HG03025 (cell line): ENCODE data around the gene IGSF22.

Experiments
- ATAC-seq: cut with Tn5 transposase; IDR thresholded peaks from one replicate; pipeline ENCODE4 v1.9.1; 2021; ENCODE audit warnings: mild to moderate bottlenecking, moderate library complexity; ENCODE audit not compliant: unreplicated experiment, low FRiP score

Gene IGSF22

DNA sequence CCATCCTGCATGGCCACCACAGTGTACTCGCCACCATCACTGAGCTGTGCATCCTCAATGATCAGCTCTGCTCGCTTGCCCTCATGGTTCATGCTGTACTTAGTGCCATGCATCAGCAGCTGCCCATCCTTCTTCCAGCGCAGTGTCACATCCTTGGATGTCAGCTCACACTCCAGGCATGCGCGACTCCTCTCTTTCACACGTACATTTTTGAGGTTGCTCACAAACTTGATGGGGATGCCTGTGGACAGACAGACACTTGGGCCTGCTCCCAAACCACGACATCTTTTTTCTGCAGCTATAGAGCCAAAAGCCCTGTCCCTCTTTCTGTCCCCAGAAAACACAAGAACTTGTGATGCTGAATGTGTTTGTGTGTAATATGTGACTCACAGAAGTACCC lies 10.5 kb downstream of the IGSF22 start:
- ATAC-seq = no peak

DNA sequence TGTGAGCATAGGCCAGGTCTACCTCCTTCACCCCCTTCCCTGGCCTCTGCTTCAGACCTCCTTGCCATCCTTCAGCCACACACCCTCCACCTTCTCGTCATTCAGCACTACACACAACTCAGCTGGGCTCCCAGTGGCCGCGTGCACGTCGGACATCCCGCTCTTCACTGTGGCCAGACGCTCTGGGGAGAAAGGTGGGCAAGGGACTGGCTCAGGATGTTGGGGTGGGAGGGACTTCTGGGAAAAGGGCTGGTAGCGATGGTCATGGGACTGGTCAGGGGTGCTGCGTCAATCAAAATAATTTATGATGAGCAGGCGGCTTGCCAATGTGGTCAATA lies 11.6 kb downstream of the IGSF22 start:
- ATAC-seq = no peak

DNA sequence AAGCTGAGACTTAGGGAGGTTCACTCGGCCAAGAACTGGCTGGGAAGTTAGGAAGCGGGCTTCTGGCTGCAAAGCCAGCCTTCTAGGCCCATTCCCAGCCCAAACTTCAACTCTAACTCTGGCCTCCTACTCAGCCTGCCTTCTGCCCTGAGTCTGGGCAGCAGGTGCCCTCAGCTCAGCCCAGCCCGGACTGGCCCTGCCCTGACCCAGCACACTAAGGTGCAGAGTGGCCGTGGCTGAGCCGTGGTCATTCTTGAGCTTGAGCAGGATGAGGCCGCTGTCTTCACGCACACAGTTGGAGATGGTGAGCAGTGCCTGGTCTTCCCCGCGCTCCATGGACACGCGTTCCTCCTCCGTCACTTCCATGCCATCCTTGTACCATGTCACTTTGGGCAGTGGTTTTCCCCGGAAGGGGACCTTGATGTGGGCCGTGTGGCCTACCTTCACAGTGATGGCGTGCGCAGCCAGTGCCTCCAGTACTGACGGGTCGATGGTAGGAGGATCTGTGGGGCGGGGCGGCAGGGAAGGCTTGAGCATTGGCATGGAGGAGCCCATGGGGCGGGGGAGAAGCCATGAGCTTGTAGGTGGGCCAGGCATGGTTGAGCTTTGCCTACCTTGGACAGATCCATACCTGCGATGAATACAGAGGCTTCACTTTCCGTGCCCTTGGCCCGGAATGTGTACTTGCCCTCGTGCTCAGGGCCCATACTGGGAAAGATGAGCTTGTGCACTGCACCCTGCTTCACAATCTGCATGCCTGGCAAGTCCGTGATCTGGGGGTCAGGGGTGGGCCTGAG lies 12.1 kb downstream of the IGSF22 start:
- no peak for ATAC-seq

DNA sequence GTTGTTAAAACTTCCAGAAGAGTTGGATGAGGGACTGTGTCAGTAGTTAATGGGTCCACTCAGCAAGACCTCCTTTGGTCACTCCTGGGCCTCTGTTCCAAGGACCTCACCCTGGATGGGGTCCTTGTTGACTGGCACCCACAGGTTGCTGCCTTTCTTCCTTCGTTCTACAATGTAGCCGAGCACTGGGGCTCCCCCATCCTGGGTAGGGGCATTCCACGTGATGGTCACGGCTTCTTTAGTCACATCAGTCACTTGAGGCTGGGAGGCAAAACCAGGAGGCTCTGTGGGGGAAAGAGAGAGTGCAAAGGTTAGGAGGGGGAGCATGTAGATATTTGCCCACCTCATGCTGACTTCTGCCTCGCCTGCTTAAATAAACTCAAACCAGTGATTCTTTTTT lies 15.4 kb downstream of the IGSF22 start:
- ATAC-seq = no peak

DNA sequence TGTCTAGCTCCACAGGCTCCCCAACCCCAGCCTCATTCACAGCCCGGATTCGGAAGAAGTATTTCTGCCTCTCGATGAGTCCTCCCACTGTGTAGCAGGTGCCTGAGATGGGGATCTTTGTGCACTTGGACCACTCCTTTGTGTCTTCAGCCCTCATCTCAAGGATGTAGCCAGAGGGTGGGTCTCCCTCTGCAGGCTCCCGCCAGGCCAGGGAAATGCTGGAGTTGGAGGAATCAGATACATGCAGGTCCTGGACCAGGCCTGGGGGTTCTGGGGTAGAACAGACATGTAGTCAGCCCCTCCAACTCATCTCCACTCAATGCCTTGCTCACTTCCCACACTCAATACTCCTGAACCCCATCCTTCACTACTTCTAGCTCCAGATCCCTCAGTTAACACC lies 16.6 kb downstream of the IGSF22 start:
- ATAC-seq = no peak

DNA sequence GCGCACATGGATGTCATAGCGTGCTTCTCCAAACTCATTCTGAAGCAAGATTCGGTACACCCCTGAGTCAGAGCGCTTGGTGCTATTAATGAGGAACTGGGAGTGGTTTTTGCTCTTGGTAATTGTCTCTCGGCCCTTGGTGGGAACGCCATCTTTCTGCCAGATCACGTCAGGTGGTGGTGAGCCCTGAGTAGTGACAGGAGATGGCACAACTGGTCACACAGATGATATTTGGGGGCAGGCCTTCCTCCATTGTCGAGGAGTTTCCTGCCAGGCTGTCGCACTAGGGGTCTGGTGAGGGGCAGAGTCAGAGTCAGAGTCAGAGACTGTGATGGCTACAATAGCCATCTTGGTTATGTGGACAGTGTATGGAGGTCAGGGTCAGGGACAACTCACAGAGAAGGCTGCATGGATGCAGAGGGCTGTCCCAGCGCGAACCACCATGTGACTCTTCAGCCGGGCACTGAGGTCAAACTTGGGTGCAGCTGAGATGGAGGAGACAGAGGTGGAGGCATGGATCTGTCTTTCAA lies 18.1 kb downstream of the IGSF22 start:
- no peak for ATAC-seq

DNA sequence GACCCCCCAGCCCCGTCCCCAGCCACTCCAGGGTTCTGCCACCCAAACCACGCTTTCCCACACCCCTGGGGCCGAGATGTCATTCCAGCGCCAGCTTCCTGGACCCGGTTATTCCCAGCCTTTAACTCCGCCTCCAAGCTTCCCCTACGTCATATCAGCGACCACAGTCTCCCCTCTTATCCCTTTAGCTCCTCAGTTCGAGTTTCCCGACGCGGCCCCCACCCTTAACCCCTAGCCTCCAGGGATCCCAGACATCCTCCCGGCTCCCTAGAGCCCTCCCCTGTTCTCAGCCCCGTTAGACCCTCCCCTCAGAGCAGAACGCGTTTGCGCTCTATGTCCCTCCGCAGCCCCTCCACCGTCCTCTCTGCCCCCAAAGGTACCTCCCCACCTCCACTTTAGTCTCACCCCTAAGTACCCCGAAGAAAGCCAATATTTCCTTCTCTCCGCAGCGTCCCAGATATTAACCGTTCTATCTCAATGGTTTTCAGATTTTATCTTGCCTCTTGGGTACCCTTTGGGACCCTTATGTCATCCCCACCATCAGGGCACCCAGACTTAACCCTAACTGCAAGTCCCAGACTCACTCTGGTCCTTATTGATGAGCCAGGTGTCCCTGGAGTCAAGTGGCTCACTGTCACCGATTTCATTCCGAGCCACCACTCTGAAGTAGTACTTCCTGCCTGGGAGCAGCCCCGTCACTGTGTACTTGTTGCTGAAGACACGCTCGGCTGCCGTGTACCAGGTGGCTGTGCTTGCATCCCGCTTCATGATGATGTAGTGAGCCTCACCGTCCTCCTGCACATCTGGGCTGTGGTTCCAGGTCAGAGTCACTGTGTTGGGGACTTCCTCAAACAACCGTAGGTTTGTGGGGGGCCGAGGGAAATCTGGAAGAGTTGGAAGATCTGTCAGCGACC lies 19.4 kb downstream of the IGSF22 start:
- ATAC-seq = no peak

DNA sequence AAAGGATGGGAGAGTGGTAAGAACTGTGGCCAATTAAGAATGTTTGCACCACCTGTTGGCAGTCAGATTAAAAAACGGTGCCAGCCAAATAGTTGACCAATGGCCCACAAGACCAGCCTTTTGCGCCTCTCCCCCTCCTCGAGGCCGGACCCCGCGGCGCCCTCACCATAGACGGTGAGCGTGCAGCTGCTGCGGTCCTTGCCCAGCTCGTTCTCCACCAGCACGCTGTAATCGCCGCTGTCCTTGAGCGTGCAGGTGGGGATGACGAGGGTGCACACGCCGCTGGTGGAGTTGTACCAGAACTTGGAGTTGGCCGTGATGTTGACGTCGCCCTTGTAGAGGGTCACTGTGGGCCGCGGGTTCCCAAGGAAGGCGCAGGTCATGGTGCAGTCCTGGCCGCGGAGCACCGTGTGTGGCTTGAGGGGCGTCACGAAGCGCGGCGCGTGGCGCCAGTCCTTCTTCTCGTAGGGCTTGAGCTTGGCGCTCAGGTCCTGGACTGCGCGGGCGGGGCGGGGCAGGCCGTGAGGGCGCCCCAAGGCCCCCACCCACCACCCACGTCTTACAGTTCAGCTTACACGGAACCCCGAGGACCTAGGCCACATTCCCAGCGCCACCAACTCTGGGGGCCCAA lies 20.2 kb downstream of the IGSF22 start:
- ATAC-seq = no peak

DNA sequence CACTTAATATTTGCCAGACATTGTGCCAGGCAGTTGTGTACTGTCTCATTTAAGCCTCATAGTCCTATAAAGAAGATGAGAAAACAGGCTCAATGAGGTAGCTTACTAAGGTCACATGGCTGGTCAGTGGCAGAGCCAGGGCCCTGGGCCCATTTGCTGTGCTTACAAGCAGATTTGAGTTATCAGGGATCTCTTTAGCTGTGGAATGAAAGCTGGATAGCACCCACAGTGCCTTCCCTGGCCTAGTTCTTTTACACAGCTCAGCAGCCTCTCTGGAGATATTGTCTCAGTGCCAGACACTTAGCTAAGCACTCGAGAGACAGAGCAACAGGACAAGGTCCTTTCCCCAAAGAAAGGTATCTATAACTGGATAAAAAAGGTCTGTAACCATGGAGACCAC lies 21.3 kb downstream of the IGSF22 start:
- no peak for ATAC-seq

DNA sequence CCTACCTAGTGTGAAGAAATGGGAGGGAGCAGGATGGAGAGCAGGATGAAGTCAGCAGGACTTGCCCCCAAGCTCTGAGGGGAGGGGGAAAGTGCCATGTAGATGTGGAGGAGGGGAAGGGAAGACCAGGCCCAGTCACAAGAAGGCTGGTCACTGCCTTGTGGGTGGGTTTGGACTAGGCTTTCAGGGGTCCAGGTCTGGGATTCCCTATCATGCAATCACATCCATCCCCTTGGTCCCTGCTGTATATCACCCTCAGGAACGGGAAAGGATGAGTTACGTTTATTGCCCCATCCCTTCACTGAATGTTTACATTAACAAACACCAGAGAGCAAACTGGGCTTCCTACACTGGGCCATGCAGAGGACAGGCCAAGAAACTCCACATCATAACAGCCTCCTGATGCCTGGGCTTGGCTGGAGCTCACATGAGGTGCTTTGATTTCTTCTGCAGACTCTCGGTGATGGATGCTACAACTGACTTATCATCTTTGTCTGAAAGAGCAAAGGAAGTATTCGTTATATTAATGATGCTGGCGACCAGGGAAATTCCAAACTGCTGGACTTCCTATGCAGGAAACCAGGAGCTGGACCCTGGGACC lies 21.8 kb downstream of the IGSF22 start:
- ATAC-seq = no peak

DNA sequence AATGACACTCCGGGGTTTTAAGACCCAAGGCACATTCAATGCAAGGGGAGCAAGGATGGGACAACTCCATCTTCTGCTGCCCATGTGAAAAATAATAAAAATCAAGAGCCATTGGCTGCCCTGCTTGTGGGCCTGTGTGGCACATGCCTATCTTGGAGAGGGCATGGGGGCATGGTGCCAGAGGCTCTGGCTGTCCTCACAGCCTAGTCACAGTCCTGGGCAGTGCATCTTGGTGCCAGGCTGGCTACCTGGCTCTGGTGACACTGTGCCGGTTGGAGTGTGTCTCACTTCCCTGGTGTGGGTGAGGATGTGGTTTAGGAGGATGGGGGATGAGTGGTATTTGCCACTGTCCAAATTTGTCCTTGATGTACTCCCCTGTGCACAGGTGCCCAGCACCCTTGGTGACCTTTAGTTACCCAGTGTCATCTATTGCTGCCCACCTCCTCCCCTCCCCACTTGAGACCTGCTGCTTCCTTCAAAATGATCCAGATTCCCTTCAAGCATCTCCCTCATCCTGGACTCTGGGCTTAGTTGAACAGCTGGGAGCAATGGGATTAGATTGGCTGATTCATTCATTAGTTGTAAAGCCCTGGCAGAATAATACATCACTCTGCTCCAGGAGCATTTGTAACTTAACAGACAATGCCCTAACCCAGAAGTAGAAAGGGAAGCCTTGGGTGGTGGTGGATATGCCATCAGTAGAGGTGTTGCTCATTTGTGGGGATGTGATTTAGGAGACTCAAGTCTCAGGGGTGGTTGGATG lies 22.8 kb downstream of the IGSF22 start:
- no peak for ATAC-seq

DNA sequence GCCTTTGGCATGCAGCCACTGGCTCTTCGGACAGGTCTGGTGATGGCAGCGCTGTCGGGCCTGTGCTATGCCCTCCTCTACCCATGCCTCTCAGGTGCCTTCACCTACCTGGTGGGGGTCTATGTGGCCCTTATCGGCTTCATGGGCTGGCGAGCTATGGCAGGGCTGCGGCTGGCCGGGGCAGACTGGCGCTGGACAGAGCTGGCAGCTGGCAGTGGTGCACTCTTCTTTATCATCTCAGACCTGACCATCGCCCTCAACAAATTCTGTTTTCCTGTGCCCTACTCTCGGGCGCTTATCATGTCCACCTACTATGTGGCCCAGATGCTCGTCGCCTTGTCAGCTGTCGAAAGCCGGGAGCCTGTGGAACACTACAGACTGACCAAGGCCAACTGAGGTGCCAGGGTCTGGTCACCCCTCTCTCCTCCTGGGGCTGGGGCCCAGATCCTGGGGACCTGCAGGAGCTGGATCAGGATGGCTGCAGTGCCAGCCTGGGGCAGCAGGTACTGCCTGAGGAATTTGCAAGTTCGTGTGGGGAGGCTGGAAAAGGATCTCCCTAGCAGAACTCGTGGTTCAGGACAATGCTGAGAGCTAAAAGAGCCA lies 24.3 kb downstream of the IGSF22 start:
- ATAC-seq = no peak

DNA sequence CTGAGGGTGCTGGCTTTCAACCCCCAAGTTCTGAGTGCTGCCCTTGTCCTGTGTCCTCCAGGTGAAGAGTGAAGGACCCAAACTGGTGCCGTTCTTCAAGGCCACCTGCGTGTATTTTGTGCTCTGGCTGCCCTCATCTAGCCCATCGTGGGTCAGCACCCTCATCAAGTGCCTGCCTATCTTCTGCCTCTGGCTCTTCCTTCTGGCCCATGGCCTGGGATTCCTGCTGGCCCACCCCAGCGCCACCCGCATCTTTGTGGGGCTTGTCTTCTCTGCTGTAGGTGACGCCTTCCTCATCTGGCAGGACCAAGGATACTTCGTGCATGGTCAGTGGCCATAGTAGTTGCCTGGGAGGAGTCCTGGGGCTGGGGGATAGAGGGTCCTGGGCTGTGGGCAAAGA lies 25.1 kb downstream of the IGSF22 start:
- no peak for ATAC-seq

DNA sequence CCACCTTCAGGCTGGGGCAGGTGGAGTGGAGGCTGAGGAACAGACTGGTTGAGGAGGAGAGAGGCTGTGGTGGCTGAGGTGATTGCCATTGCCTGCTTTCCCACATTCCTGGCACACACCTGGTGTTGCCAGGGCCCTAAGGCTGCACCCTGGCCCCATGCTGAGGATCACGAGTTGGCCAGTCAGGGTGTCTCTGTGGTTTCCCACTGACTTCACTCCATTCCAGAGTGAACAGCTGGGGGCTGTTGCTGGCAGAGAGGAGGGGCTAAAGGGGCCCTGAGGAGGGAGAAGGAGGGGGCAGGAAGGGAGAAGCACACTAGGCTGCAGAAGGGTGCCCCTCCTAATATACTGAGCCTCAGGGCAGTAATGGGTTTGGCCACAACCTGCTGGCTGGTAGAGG lies 25.6 kb downstream of the IGSF22 start:
- no peak for ATAC-seq

DNA sequence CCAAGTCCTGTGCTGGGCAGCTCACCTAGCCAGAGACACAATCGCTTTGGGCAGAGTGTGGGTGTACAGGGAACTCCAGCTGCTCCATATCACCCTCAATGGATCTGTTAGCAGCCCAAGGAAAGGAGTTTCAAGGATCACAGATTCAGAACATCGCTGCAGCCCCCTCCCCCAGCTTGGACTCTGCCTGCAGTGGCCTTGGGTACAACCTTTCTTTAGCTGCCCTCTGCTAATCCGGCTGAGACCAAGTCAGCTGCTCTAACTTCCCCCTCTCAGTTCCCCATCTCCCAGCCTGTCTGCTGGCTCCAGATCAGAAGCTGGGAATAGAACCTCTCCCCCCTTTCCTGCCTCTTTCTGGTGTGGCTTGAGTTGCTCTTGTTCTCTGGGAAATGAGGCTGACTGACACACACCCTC lies 26.1 kb downstream of the IGSF22 start:
- ATAC-seq = no peak

DNA sequence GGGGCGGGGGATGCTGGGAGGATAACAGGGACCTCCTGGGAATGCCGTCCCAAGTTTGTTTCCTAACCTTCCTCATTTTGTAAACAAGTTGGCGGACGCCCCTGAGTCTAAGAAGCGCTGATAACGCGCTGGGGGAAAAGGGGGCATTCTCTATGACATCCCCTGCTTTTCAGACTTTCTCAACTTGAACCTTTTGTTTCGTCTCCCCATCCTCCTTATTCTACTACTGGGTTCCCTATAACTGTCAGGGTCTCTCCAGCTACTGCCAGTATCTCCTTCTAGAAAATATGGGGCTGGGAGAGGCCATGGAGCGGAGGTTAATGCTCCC lies 26.8 kb downstream of the IGSF22 start:
- no peak for ATAC-seq

DNA sequence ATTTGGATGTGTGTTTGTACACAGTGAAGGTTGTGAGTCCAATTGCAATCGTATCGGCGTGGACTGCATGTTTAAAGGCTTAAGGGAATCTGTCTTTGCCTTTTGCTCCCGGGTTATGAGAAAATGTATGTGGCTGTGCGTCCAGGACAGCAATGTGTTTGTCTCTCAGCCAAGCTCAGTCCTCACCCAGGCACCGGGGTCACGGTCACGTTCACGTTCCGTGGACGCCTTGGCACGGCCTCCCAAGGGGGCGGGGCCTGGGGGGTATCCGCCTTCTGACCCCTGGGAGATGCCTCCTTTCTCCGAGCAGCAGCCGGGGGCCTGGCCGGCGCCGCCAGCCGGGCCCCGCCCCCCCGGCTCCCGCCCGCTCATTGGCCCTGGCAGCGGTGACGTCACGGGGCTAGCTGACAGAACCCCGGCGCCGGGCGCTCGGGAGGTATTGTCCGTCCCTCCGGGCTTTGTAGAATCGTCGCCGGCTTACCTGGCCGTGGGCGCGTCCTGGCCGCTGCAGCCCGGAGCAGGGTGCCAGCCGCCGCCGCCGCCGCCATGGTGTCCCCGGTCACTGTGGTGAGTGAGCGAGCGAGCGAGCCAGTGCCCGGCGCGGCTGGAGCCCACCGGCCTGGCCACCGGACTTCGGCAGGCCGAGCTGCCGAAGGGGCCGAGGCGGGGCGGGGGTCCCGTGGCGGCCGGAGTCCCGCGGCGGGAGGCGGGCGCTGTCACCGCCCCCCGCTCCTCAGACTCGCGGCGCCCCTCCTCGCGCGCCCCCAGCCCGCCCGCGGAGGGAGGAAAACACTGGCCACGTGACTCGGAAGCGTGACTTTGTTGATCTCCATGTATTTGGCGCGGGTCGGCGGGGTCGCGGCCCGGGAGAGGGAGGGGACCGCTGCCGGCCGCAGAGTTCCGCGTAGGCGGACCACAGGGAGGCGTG lies 27.4 kb downstream of the IGSF22 start, which contains the start of gene TMEM86A:
TSS of gene TMEM86A (plus strand) at position 439 of the 928 bp plus-strand sequence. CDS start at position 547, 108 bp downstream.
- peak; percentile 89 for ATAC-seq

DNA sequence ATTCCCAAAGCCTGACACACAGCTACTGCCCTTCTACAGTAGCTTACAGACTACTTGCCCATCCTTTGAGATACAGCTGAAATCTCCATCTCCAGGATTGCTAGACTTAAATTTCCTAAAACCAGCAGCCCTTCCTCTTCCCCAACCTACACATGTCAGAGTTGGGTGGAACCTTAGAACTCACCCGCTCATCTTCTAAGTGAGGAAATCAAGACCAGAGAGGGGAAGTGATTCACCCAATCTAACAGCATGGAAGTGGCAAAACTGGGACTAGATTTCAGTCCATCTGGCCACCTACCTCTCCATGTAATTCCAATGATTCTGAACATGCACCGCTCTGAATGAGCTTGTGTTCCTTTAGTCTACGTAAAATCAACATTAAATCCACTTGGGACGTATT lies 28.4 kb downstream of the IGSF22 start:
- ATAC-seq = no peak
